HG03159 (cell line): ENCODE results near the gene NCDN.

Experiments used
- ATAC-seq: cut with Tn5 transposase; IDR thresholded peaks from one replicate; pipeline ENCODE4 v1.9.1; 2021; ENCODE audit warnings: mild to moderate bottlenecking, moderate library complexity; ENCODE audit not compliant: unreplicated experiment

The NCDN gene

DNA sequence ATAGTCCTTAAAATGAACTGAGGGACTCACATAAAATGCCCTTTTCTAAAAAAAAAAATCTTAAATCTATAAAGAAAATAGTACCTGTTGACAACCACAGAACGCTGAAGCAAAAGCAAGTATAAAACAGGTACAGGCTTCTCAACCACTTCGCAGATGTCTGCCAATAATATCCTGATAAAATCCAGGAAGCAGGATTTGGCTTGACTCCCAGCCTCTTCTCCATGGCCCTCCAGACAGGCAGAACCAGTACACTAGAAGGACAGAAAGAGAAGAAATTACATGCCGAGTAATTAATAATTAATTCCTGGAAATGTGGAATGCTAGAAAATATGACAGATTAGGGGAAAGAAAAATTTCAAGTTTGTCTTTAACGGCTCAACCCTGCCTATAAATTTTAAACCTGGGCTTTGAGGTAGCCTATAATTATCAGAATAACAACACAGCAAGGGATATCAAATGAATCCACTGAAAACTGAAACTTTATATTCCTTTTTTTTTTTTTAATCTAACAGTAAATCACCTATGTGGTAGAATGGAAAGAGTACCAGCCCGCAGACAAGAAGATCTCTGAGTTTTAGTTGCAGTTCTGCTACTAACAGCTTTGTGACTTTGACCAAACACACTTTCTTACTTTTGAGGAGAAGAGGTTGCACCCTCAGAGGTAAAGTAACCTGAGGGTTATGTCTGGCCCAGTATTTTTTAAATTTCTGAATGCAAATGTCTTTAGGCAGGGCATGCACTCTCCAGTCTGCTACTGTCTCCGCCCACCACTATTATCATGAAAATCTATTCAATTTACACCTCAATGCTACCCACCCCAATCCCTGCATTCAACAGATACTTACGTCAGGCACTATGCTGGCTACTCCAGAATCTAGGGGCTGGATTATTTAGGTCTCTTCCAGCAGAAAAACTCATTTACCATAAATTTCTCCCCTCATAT lies 3.1 kb upstream of the NCDN start:
- no peak for ATAC-seq

- no peak for ATAC-seq
Observed at GRCh38 chr1:35555212-35555584, 2.4 kb upstream of the NCDN start.

DNA sequence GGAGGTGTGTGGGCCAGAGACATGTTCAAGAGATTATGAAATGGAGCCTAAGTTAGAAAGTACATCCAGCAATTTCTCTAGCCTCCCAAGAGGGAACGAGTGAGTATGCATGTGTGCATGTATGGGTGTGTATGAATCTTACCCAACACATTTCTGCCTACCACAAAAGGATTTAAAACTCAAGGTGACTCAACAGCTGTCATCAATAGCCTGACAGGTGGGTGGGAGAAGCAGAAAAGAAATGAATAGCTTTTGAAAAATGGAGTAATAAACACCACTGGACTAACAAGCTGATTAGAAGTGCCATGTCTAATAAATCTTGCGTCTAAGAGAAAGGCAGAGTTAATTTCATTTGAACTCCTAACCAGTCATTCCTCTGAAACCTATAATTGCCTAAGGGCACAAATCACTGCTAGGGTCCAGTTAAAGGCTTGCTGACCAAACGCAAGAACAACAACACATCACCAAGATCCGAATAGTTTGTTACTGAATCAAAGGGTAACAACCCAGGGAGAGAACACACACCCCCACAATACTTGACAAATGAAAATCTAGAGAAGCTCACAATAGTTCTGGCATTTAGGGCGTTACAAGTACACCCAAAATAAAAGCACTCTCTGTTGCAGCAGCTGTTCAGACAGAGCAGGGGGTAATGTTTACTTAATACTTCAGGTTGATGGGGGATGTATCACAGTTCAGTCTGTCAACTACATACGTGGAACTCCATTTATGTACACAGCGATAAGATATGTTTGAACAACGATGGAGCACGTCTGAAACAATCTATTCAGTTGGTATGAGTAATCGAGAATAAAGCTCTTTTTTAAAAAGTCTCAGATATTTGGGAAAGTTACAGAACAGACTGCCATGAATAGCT lies 1.8 kb upstream of the NCDN start:
- ATAC-seq, result no peak

GRCh38 chr1:35556484-35557117 lies 998 bp upstream of the NCDN start:
- ATAC-seq, result peak; percentile 27

GRCh38 chr1:35557118-35557610 lies 435 bp upstream of the NCDN start, which contains the start of gene KIAA0319L:
TSS of gene KIAA0319L (minus strand) at chr1:35557403. CDS start at chr1:35554491, 2,912 bp downstream.
- ATAC-seq, result peak; percentile 65

GRCh38 chr1:35558374-35559316 lies 1.0 kb downstream of the NCDN start:
- no peak for ATAC-seq

DNA sequence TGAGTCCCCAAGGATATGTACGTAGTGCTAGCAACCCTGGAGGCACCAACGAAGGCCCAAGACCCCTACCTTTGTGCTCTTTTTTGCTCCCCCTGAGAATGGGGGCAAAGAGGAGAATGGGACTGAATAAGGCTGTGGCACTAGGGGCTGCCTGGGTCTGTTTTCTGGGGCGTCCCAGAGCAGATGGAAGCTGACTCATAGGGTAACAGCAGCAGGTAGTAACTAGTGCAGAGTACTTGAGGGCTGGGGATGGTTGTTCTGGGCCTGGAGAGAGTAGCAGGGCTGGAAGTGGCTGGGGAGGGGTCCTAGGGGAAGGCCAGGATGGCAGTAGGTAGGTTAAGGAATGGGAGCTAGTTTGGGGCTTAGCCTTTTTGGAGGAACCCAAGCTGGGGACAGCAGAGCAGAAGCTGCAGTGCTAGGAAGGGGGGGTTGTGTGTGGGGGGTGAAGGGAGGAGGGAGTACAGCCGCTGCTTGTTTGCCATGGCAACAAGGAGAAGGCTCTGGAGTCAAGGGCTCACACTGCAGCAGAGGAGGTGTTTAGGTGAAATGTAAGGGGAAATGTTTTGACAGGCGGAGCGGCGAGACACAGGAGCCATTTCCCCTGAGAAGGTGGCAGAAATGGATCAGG lies 1.8 kb downstream of the NCDN start:
- no peak for ATAC-seq

GRCh38 chr1:35560256-35561225 lies 2.9 kb downstream of the NCDN start:
- ATAC-seq, result no peak

DNA sequence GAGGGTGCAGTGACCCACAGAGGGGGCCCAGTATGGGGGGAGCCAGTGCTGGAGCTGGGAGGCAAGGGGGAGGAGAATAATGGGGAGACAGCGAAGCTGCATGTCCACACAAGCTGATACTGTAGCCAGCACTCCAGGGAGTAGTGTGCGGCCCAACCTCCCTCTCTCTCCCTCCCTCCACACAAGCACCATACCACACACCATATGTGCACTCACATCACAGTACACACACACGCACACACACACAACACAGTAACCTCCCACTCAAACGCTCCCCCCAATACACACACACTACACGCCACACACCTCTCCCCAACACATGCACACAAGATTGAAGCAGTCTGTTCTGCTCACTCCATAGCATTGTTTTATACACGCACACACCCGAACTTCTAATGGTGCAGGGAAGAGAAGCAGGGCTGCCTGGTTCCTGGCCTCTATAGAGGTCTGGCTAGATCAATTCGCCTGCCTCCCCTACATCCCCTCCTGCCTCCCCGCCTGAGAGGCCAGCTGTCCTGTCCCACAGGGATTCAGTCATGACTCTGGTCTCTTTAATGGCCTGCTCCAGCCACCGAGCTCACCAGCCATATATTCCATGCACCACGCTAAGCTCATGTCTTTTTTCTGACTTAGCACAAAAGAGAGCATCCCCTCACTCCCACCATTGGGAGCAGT lies 3.8 kb downstream of the NCDN start:
- ATAC-seq, result no peak

DNA sequence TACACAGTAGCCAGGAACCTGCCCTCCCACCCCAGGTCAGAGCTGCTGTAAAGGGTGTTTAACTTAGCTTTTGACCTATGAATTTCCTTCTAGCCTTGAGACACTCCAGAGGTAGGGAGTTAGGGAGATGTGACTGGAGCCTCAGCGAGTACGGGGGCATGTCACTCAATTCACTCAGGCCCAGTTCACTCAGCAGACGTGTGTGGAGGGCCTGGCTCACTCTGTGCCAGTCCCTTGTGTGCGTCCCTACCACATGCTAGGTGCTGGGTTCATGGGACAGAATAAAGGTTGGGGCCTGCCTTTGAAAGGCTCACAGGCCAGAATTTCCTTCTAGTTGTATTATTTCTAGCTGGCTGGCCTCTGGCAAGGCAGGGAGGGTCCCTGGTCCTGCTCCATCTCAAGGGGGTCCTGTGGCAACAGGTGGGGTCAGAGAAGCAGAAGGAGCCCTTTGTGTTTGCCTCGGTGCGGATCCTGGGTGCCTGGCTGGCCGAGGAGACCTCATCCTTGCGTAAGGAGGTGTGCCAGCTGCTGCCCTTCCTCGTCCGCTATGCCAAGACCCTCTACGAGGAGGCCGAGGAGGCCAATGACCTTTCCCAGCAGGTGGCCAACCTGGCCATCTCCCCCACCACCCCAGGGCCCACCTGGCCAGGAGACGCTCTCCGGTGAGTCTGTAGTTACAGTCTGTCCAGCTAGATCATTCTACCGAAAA lies 4.5 kb downstream of the NCDN start:
- ATAC-seq, result no peak

- no peak for ATAC-seq
Observed at GRCh38 chr1:35563166-35563565, 5.6 kb downstream of the NCDN start.

DNA sequence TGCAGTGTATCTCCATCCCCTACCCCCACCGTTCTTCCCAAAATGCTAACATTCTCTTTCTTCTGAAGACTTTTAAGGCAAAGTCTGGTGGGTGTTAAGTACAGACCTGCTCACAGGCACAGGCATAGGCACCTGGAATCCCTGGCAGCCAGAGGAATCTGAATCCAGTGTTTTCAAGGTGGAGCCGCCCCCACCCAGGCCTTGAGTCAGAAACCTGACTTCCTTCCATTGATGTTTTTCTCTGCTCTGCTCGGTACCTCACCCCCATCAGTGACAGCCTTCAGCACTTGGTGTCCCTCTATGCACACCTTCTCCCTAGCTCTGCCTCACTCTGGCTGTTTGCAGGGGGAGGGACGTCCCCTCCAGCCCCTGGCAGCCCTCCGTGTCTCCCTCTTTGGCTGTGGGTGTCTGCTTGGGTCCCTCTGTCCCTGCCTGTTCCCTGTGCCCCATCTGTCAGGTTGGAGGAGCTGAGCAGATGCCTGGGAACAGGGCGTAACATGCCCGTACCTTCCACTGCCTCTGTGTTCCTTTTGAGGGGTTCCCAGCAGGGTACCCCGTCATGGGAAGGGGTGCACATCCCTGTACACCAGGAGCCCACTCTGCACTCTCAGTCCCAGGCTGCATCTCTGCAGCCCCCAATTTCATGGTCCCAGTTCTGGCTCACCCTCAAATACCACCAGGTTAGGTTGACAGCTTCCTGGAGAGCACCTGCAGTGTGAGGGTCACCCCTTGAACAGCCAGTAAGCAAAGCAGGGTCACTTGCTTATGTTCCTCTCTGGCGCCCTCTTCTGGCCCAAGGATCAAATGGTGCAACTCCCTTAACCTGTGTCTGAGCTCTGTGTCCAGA lies 6.7 kb downstream of the NCDN start:
- no peak for ATAC-seq

DNA sequence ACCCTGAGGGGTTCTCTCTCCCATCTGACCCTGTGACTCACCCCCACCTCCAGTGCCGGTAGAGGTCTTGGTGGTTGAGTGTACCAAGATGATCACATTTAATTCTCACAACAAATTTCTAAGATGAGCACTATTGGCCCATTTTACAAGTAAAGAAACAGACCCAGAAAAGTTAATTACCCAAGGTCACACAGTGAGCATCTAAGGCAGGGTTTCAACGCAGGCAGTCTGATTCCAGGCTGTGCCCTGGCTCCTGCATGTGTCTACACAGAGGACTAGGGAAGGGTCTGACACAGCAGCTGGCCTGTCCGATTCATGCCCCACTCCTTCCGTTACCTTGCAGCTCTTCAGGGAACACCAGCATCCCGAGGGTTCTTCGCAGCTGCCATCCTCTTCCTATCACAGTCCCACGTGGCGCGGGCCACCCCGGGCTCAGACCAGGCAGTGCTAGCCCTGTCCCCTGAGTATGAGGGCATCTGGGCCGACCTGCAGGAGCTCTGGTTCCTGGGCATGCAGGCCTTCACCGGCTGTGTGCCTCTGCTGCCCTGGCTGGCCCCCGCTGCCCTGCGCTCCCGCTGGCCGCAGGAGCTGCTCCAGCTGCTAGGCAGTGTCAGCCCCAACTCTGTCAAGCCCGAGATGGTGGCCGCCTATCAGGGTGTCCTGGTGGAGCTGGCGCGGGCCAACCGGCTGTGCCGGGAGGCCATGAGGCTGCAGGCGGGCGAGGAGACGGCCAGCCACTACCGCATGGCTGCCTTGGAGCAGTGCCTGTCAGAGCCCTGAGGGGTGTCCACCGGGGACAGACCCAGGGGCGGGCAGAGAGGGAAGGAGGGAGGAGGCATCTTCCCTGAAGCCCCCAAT lies 7.5 kb downstream of the NCDN start:
- ATAC-seq, result no peak

- ATAC-seq, result no peak
Observed at GRCh38 chr1:35565742-35566133, 8.1 kb downstream of the NCDN start.

GRCh38 chr1:35567947-35568558 lies 10.5 kb downstream of the NCDN start:
- no peak for ATAC-seq
